HepG2 (cell line): ENCODE data around the gene SHISA9. TPM values are rescaled to one million over a fixed set of nuclear protein-coding genes. Genes with fewer than 3 reads are reported as not detected.

ENCODE experiments used
- ATAC-seq: fragments of 200-7000 bp; cut with Tn5 transposase; 3 replicates; pipeline ENCODE4 v1.9.1; 2020; ENCODE audit warnings: mild to moderate bottlenecking, moderate library complexity
- BruUV-seq: library from RNA; stranded (reverse); fragments of 400-500 nt; replicated peaks from 2 replicates; lab custom pipeline; 2021; lab: Mats Ljungman, UMichigan
- CTCF ChIA-PET: fragments of 300-600 bp; formaldehyde crosslinking; extraction: SDS; loops from one replicate; lab custom pipeline; 2021; ENCODE audit warnings: low total read pairs, inconsistent platforms, low intra/inter-chr PET ratio; lab: Yijun Ruan, JAX
- POLR2A ChIA-PET: fragments of 350-600 bp; sonication (Branson Sonifier 250); formaldehyde crosslinking; loops from one replicate; lab custom pipeline; 2020; ENCODE audit warnings: antibody characterized with exemption, inconsistent platforms; lab: Yijun Ruan, JAX
- DNase-seq: peaks from one replicate; pipeline ENCODE4 v3.0.0-alpha.2; 2015; ENCODE audit warnings: low spot score
- FAIRE-seq: peaks from 3 replicates; lab custom pipeline; 2011; peaks lifted over from hg19 to GRCh38; lab: Jason Lieb, UNC
- H2AFZ ChIP-seq: one replicate; pipeline ENCODE4 v1.6.1; 2011; ENCODE audit warnings: low read length, inconsistent platforms
- H3K27ac ChIP-seq: fragments of 300-600 bp; 3 replicates; pipeline ENCODE4 v1.8.0; 2011; ENCODE audit warnings: mixed run types, mild to moderate bottlenecking, mixed read lengths, low read length, inconsistent platforms; ENCODE audit not compliant: insufficient read depth; ENCODE audit errors: extremely low read length
- H3K27me3 ChIP-seq, 2 experiments: fragments of 200-600 bp in 1 of 2; 2 replicates in 1 of 2; 3 replicates in 1 of 2; pipeline versions ENCODE4 v1.6.0 to v1.8.0; 2011; ENCODE audit warnings: low read length in 2 of 2, mild to moderate bottlenecking in 2 of 2, moderate library complexity in 2 of 2, inconsistent platforms in 1 of 2; ENCODE audit not compliant: insufficient read depth in 2 of 2, control insufficient read depth in 1 of 2
- H3K36me3 ChIP-seq, 2 experiments: fragments of 200-600 bp in 1 of 2; replicated peaks in 1 of 2; 2 replicates in 1 of 2; 3 replicates in 1 of 2; pipeline versions ENCODE4 v1.5.1 to v1.8.0; 2011; ENCODE audit warnings: low read length in 2 of 2, inconsistent platforms in 1 of 2; ENCODE audit not compliant: insufficient read depth in 2 of 2, control insufficient read depth in 1 of 2
- H3K4me1 ChIP-seq: 2 replicates; pipeline ENCODE4 v1.5.1; 2012; ENCODE audit warnings: low read length, inconsistent platforms; ENCODE audit not compliant: insufficient read depth
- H3K4me2 ChIP-seq: 2 replicates; pipeline ENCODE4 v1.6.0; 2011; ENCODE audit warnings: low read depth, low read length, inconsistent platforms
- H3K4me3 ChIP-seq, 3 experiments: fragments of 200-600 bp in 1 of 3; sonication (generic), shearing (Covaris generic) in 1 of 3; replicated peaks in 1 of 3; 2 replicates each; pipeline ENCODE4 v1.5.1; 2011 to 2016; ENCODE audit warnings: low read length in 3 of 3, inconsistent platforms in 2 of 3, low read depth in 2 of 3, mild to moderate bottlenecking in 2 of 3, control low read depth in 1 of 3, mixed read lengths in 1 of 3; ENCODE audit not compliant: insufficient read depth in 1 of 3
- H3K79me2 ChIP-seq: one replicate; pipeline ENCODE4 v1.6.1; 2011; ENCODE audit warnings: low read length, inconsistent platforms; ENCODE audit not compliant: insufficient read depth
- H3K9ac ChIP-seq: 2 replicates; pipeline ENCODE4 v1.6.0; 2011; ENCODE audit warnings: mild to moderate bottlenecking, low read depth, low read length, inconsistent platforms; ENCODE audit not compliant: insufficient read depth
- H3K9me3 ChIP-seq: 2 replicates; pipeline ENCODE4 v1.5.1; 2012; ENCODE audit warnings: mild to moderate bottlenecking, low read length
- H4K20me1 ChIP-seq: 2 replicates; pipeline ENCODE4 v1.6.0; 2011; ENCODE audit warnings: inconsistent platforms, mild to moderate bottlenecking, low read length, moderate library complexity; ENCODE audit not compliant: insufficient read depth
- EZH2 ChIP-seq: conservative IDR thresholded peaks from 2 replicates; pipeline ENCODE4 v1.6.1; 2012; ENCODE audit warnings: mild to moderate bottlenecking, low read depth, low read length, moderate library complexity
- HDAC2 ChIP-seq: sonication (generic); formaldehyde crosslinking; IDR thresholded peaks from 2 replicates; pipeline ENCODE4 v1.4.0; 2020; ENCODE audit warnings: missing genetic modification reagents
- PHF20 ChIP-seq: sonication (generic); formaldehyde crosslinking; IDR thresholded peaks from 2 replicates; pipeline ENCODE4 v1.5.0; 2020; ENCODE audit warnings: mild to moderate bottlenecking, missing genetic modification reagents
- PHF21A ChIP-seq: sonication (generic); formaldehyde crosslinking; IDR thresholded peaks from 2 replicates; pipeline ENCODE4 v1.5.0; 2020; ENCODE audit warnings: mild to moderate bottlenecking, missing genetic modification reagents
- RBFOX2 ChIP-seq: fragments of 200-400 bp; formaldehyde crosslinking; IDR thresholded peaks from 2 replicates; pipeline ENCODE4 v1.6.1; 2017; ENCODE audit warnings: low read depth, mild to moderate bottlenecking, low read length
- SMARCE1 ChIP-seq: fragments of 450-650 bp; IDR thresholded peaks from 2 replicates; pipeline ENCODE4 v1.6.1; 2017; ENCODE audit warnings: borderline replicate concordance
- ZKSCAN1 ChIP-seq: fragments of 150-350 bp; IDR thresholded peaks from 2 replicates; pipeline ENCODE4 v1.6.1; 2014; ENCODE audit warnings: low read length
- ZNF232 ChIP-seq: sonication (generic); formaldehyde crosslinking; IDR thresholded peaks from 2 replicates; pipeline ENCODE4 v1.4.0; 2020; ENCODE audit warnings: missing genetic modification reagents, borderline replicate concordance
- ZNF468 ChIP-seq: sonication (generic); formaldehyde crosslinking; IDR thresholded peaks from 2 replicates; pipeline ENCODE4 v1.8.0; 2022; ENCODE audit warnings: mild to moderate bottlenecking, moderate library complexity, missing genetic modification reagents
- ZNF552 ChIP-seq: sonication (generic); formaldehyde crosslinking; IDR thresholded peaks from 2 replicates; pipeline ENCODE4 v1.9.0; 2022; ENCODE audit warnings: missing genetic modification reagents, mild to moderate bottlenecking, borderline replicate concordance
- ZNF850 ChIP-seq: sonication (generic); formaldehyde crosslinking; conservative IDR thresholded peaks from 2 replicates; pipeline ENCODE4 v1.9.0; 2021; ENCODE audit warnings: mild to moderate bottlenecking, missing genetic modification reagents
- ZSCAN22 ChIP-seq: sonication (generic); formaldehyde crosslinking; IDR thresholded peaks from 2 replicates; pipeline ENCODE4 v1.4.0; 2020; ENCODE audit warnings: mild to moderate bottlenecking, missing genetic modification reagents
- WGBS: methylation state at CpG from one replicate; pipeline ENCODE4 v1.1.6; 2017; ENCODE audit warnings: low lambda C conversion rate; 5-methylcytosine and 5-hydroxymethylcytosine counted together
- in situ Hi-C: cut with HindIII; loops from 2 replicates; pipeline ENCODE4 v1.10.0; 2017; ENCODE audit warnings: low pct_unique_long_range_greater_than_20kb; ENCODE audit not compliant: extremely low pct_ligation_motif_present
- intact Hi-C: fragments of 100-400 bp; cut with micrococcal nuclease; formaldehyde crosslinking; loops from one replicate; pipeline ENCODE4 v1.10.0; 2022; ENCODE audit not compliant: unreplicated experiment
- polyA plus RNA-seq, 8 experiments: library from polyadenylated mRNA; depleted of rRNA in 3 of 8; stranded (reverse) in 7 of 8; unstranded in 1 of 8; fragments of >200 nt; fragmentation: Illumina TruSeq in 4 of 8; extraction: Trizol in 4 of 8; gene quantifications; 2 replicates each; pipeline versions ENCODE4 v1.2.1 to v1.2.3, GENCODE V29; 2011 to 2016; ENCODE audit warnings: low read depth in 4 of 8, missing spikeins in 1 of 8, mixed read lengths in 1 of 8; ENCODE audit not compliant: insufficient read depth in 1 of 8
- total RNA-seq, 5 experiments: library from RNA; depleted of rRNA; stranded (reverse); fragments of >200 nt; fragmentation: Illumina TruSeq; extraction: Trizol; gene quantifications; 2 replicates each; pipeline ENCODE4 v1.2.3, GENCODE V29; 2016; ENCODE audit warnings: low read depth in 1 of 5
- TF ChIP-seq, protein P1 (sequence below): sonication (generic); formaldehyde crosslinking; IDR thresholded peaks from 2 replicates; pipeline ENCODE4 v1.4.0; 2020; ENCODE audit warnings: missing genetic modification reagents
- TF ChIP-seq, protein P2 (sequence below): IDR thresholded peaks from 2 replicates; pipeline ENCODE4 v1.6.1; 2016
- TF ChIP-seq, protein P3 (sequence below): sonication (generic); formaldehyde crosslinking; IDR thresholded peaks from 2 replicates; pipeline ENCODE4 v1.4.0; 2020; ENCODE audit warnings: missing genetic modification reagents
- TF ChIP-seq, protein P4 (sequence below): sonication (generic); formaldehyde crosslinking; IDR thresholded peaks from 2 replicates; pipeline ENCODE4 v1.8.0; 2022; ENCODE audit warnings: mild to moderate bottlenecking, missing genetic modification reagents, moderate library complexity

SHISA9 gene
- total and polyA plus RNA-seq, 2 of the 13 experiments (the other 11 are each of a cell fraction or from before 2014, with no cell fraction given), result 0.01 TPM; not detected in 1

DNA sequence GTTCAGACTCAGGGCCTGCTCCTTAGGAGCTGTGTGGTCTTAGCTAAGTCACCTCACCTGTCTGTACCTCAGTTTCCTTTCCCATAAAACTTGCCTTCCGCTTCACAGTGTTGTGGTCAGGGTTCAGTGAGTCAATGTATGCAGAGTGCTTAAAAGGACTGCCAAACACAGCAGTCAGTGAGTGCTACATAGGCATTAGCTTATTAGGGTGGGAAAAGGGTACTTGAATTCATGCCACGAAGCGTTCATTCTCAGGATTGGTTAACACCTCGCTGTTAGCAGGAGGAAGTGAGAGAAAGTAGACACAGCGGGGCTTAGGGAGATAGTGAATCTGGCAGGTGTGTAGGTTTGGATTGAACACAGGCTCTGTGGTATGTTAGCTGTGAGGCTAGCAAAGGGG is 155.2 kb downstream of the SHISA9 start:
- no TSS peak for BruUV-seq
- H3K9ac ChIP-seq, result no peak overlapping the region
- POLR2A ChIA-PET, result no interaction called here

DNA sequence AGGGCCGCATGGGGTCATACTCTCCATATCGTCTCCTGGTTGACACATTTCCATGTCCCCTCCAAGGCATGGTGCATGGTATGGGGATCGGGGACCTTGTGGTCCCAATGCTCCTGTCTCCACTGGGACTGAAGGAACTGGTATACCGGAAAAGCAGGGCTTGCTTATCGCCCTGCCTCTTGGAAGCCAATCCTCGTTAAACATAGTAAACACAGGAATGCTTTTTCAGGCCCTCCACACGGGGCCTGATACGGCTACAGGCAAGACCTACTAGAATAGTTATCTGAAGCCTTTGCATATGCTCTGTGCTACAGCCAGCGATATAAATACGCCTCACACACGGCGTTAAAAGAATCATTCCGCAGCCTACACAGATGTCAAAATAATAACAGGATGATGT is 159.5 kb downstream of the SHISA9 start:
- no peaks in the 10 kb centered on the region for H3K9me3 ChIP-seq
- no peaks in the 10 kb centered on the region for H3K27me3 ChIP-seq
- FAIRE-seq (no peak), ATAC-seq (no peak), DNase-seq (no peak)
- no peaks in the 10 kb centered on the region for H3K79me2 ChIP-seq
- no peak overlapping the region for H3K4me3 ChIP-seq
- no peak overlapping the region for H3K27ac ChIP-seq
- BruUV-seq, result no TSS peak
- no peaks in the 10 kb centered on the region for H3K36me3 ChIP-seq
- H2AFZ ChIP-seq, result no peak overlapping the region
- intact Hi-C loops (no loop called here), in situ Hi-C loops (no loop called here)
- H3K9ac ChIP-seq, result no peak overlapping the region
- no peaks in the 10 kb centered on the region for H3K4me1 ChIP-seq
- ChIA-PET CTCF (no interaction called here), POLR2A (no interaction called here)
- no peaks in the 10 kb centered on the region for H4K20me1 ChIP-seq
- no peak overlapping the region for H3K4me2 ChIP-seq
- 42% methylated on average over 13 of the region's 13 CpGs for WGBS
- TF ChIP-seq PHF21A (no peak), PHF20 (CRISPR knock-in tag) (no peak), ZKSCAN1 (no peak), ZNF552 (CRISPR knock-in tag) (no peak), RBFOX2 (no peak), ZNF468 (CRISPR knock-in tag) (no peak), ZNF850 (no peak), SMARCE1 (no peak), EZH2 (no peak), HDAC2 (no peak)
- TF ChIP-seq, protein P1, sequence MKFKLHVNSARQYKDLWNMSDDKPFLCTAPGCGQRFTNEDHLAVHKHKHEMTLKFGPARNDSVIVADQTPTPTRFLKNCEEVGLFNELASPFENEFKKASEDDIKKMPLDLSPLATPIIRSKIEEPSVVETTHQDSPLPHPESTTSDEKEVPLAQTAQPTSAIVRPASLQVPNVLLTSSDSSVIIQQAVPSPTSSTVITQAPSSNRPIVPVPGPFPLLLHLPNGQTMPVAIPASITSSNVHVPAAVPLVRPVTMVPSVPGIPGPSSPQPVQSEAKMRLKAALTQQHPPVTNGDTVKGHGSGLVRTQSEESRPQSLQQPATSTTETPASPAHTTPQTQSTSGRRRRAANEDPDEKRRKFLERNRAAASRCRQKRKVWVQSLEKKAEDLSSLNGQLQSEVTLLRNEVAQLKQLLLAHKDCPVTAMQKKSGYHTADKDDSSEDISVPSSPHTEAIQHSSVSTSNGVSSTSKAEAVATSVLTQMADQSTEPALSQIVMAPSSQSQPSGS (CRISPR knock-in tag), result no peak
- TF ChIP-seq, protein P2, sequence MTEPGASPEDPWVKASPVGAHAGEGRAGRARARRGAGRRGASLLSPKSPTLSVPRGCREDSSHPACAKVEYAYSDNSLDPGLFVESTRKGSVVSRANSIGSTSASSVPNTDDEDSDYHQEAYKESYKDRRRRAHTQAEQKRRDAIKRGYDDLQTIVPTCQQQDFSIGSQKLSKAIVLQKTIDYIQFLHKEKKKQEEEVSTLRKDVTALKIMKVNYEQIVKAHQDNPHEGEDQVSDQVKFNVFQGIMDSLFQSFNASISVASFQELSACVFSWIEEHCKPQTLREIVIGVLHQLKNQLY (CRISPR knock-in tag), result no peak

More for the DNA sequence above, 155.2 kb downstream of the SHISA9 start:
- Histone ChIP-seq H3K27me3 (no peaks in the 10 kb centered on the region), H2AFZ (no peak overlapping the region), H3K27ac (no peak overlapping the region), H4K20me1 (no peaks in the 10 kb centered on the region), H3K4me1 (no peaks in the 10 kb centered on the region), H3K4me3 (no peak overlapping the region), H3K9me3 (no peaks in the 10 kb centered on the region), H3K79me2 (no peaks in the 10 kb centered on the region), H3K36me3 (no peaks in the 10 kb centered on the region), H3K4me2 (no peak overlapping the region)
- CTCF ChIA-PET, result no interaction called here
- ATAC-seq (no peak), DNase-seq (no peak), FAIRE-seq (no peak)
- in situ Hi-C loops, result no loop called here
- intact Hi-C loops, result no loop called here
- 63% methylated on average over 5 of the region's 5 CpGs for whole genome bisulfite sequencing
- TF ChIP-seq, protein P3, sequence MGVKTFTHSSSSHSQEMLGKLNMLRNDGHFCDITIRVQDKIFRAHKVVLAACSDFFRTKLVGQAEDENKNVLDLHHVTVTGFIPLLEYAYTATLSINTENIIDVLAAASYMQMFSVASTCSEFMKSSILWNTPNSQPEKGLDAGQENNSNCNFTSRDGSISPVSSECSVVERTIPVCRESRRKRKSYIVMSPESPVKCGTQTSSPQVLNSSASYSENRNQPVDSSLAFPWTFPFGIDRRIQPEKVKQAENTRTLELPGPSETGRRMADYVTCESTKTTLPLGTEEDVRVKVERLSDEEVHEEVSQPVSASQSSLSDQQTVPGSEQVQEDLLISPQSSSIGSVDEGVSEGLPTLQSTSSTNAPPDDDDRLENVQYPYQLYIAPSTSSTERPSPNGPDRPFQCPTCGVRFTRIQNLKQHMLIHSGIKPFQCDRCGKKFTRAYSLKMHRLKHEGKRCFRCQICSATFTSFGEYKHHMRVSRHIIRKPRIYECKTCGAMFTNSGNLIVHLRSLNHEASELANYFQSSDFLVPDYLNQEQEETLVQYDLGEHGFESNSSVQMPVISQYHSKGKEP (CRISPR knock-in tag), result no peak
- TF ChIP-seq, protein P4, sequence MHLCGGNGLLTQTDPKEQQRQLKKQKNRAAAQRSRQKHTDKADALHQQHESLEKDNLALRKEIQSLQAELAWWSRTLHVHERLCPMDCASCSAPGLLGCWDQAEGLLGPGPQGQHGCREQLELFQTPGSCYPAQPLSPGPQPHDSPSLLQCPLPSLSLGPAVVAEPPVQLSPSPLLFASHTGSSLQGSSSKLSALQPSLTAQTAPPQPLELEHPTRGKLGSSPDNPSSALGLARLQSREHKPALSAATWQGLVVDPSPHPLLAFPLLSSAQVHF (CRISPR knock-in tag), result no peak
- TF ChIP-seq ZSCAN22 (no peak), ZNF232 (CRISPR knock-in tag) (no peak)
